ENCODE results near the gene AKR1C8.

Gene AKR1C8

GRCh38 chr10:5151076-5151475 lies 33.9 kb downstream of the AKR1C8 start:
- CTCF ChIA-PET, result no interaction called here
- POLR2A ChIA-PET, result no interaction called here
- no peak for TF ChIP-seq CTCF (IDR thresholded peaks at IDR 0.05; ENCODE audit: insufficient read depth, low read length, missing control alignments)
- DNase-seq (ENCODE audit: low read depth, low spot score), result no peak
- no peak overlapping the region for H3K4me3 ChIP-seq (ENCODE audit: low read depth, low read length)

- TF ChIP-seq CTCF (IDR thresholded peaks at IDR 0.05; ENCODE audit: insufficient read depth, low read length, missing control alignments), result no peak
- H3K4me3 ChIP-seq (ENCODE audit: low read depth, low read length), result no peak overlapping the region
- ChIA-PET POLR2A (no interaction called here), CTCF (no interaction called here)
- DNase-seq (ENCODE audit: low read depth, low spot score), result no peak
Observed at GRCh38 chr10:5148678-5149032, 36.3 kb downstream of the AKR1C8 start.

GRCh38 chr10:5147981-5148677 lies 36.8 kb downstream of the AKR1C8 start:
- no peak for TF ChIP-seq CTCF (IDR thresholded peaks at IDR 0.05; ENCODE audit: insufficient read depth, low read length, missing control alignments)

GRCh38 chr10:5147255-5147980 lies 37.5 kb downstream of the AKR1C8 start:
- no peak for TF ChIP-seq CTCF (IDR thresholded peaks at IDR 0.05; ENCODE audit: insufficient read depth, low read length, missing control alignments)

More at GRCh38 chr10:5147981-5148677, 36.8 kb downstream of the AKR1C8 start:
- ChIA-PET POLR2A (no interaction called here), CTCF (no interaction called here)
- no peak overlapping the region for H3K4me3 ChIP-seq (ENCODE audit: low read depth, low read length)
- no peak for DNase-seq (ENCODE audit: low read depth, low spot score)

GRCh38 chr10:5146920-5147254 lies 38.1 kb downstream of the AKR1C8 start:
- no peak for DNase-seq (ENCODE audit: low read depth, low spot score)
- no peak for TF ChIP-seq CTCF (IDR thresholded peaks at IDR 0.05; ENCODE audit: insufficient read depth, low read length, missing control alignments)
- CTCF ChIA-PET, result no interaction called here
- POLR2A ChIA-PET, result no interaction called here
- H3K4me3 ChIP-seq (ENCODE audit: low read depth, low read length), result no peak overlapping the region

More at GRCh38 chr10:5147255-5147980, 37.5 kb downstream of the AKR1C8 start:
- POLR2A ChIA-PET, result no interaction called here
- H3K4me3 ChIP-seq (ENCODE audit: low read depth, low read length), result no peak overlapping the region
- CTCF ChIA-PET, result no interaction called here
- DNase-seq (ENCODE audit: low read depth, low spot score), result no peak

- ChIA-PET POLR2A (no interaction called here), CTCF (no interaction called here)
- TF ChIP-seq CTCF (IDR thresholded peaks at IDR 0.05; ENCODE audit: insufficient read depth, low read length, missing control alignments), result no peak
- no peak for DNase-seq (ENCODE audit: low read depth, low spot score)
- H3K4me3 ChIP-seq (ENCODE audit: low read depth, low read length), result no peak overlapping the region
Observed at GRCh38 chr10:5143137-5143536, 41.8 kb downstream of the AKR1C8 start.

Measured in AG04449 (cell line).